Measurements from ENCODE around the gene OGFOD3. TPM values are rescaled to one million over a fixed set of nuclear protein-coding genes. Genes with fewer than 3 reads are reported as not detected.

OGFOD3 gene
- total RNA-seq, 2 experiments from 2014 or later = 12.9 to 13.7 TPM

- DNase-seq = no peak
- CTCF ChIA-PET = no interaction called here
Observed at GRCh38 chr17:82443465-82444283, 25.3 kb upstream of the OGFOD3 start.

GRCh38 chr17:82442643-82443464 lies 24.5 kb upstream of the OGFOD3 start:
- intact Hi-C loops (cut with DNase I, micrococcal nuclease) = no loop called here
- Mint-ChIP-seq H3K27me3 (no peaks in the 10 kb centered on the region), H3K27ac (no peak overlapping the region), H3K4me3 (peak overlapping the region; percentile 38), H3K36me3 (ENCODE audit: low read depth) (peaks cover 14% of the 10 kb centered on the region), H3K9me3 (no peaks in the 10 kb centered on the region), H3K4me1 (ENCODE audit: low read depth) (peaks cover 13% of the 10 kb centered on the region)
- Histone ChIP-seq H3K4me3 (ENCODE audit: low read length) (no peak overlapping the region), H3K27me3 (ENCODE audit: control insufficient read depth in 1 of 2, insufficient read depth in 2 of 2, low read length in 2 of 2) (no peaks in the 10 kb centered on the region), H3K9me3 (ENCODE audit: control insufficient read depth in 1 of 2, insufficient read depth in 1 of 2, low read length in 2 of 2) (no peaks in the 10 kb centered on the region), H3K27ac (ENCODE audit: low read depth in 1 of 2, low read length in 2 of 2) (no peak overlapping the region), H3K4me1 (ENCODE audit: insufficient read depth, low read length) (peaks cover 31% of the 10 kb centered on the region), H3K36me3 (ENCODE audit: insufficient read depth, low read length) (peaks cover 60% of the 10 kb centered on the region)
- CTCF ChIA-PET = no interaction called here
- POLR2A ChIA-PET = interaction anchor here (1.1 kb wide), 1 partner anchor 15 kb away, joined by 3 read pairs; the partner anchor contains the start of gene NARF
- TF ChIP-seq CTCF (IDR thresholded peaks at IDR 0.05) = no peak
- ATAC-seq (ENCODE audit: poor library complexity) = no peak
- DNase-seq = no peak

More at GRCh38 chr17:82443465-82444283, 25.3 kb upstream of the OGFOD3 start:
- Histone ChIP-seq H3K4me3 (ENCODE audit: low read length) (no peak overlapping the region), H3K27ac (ENCODE audit: low read depth in 1 of 2, low read length in 2 of 2) (no peak overlapping the region), H3K4me1 (ENCODE audit: insufficient read depth, low read length) (peaks cover 36% of the 10 kb centered on the region), H3K9me3 (ENCODE audit: control insufficient read depth in 1 of 2, insufficient read depth in 1 of 2, low read length in 2 of 2) (no peaks in the 10 kb centered on the region), H3K36me3 (ENCODE audit: insufficient read depth, low read length) (peaks cover 62% of the 10 kb centered on the region), H3K27me3 (ENCODE audit: control insufficient read depth in 1 of 2, insufficient read depth in 2 of 2, low read length in 2 of 2) (no peaks in the 10 kb centered on the region)
- ATAC-seq (ENCODE audit: poor library complexity) = no peak
- intact Hi-C loops (cut with DNase I, micrococcal nuclease) = no loop called here
- Mint-ChIP-seq H3K27me3 (no peaks in the 10 kb centered on the region), H3K36me3 (ENCODE audit: low read depth) (peaks cover 12% of the 10 kb centered on the region), H3K9me3 (no peaks in the 10 kb centered on the region), H3K4me1 (ENCODE audit: low read depth) (peaks cover 16% of the 10 kb centered on the region), H3K27ac (no peak overlapping the region), H3K4me3 (peak overlapping the region; percentile 38)
- POLR2A ChIA-PET = no interaction called here
- no peak for TF ChIP-seq CTCF (IDR thresholded peaks at IDR 0.05)

- Histone ChIP-seq H3K27me3 (ENCODE audit: control insufficient read depth in 1 of 2, insufficient read depth in 2 of 2, low read length in 2 of 2) (no peaks in the 10 kb centered on the region), H3K4me3 (ENCODE audit: low read length) (no peak overlapping the region), H3K9me3 (ENCODE audit: control insufficient read depth in 1 of 2, insufficient read depth in 1 of 2, low read length in 2 of 2) (no peaks in the 10 kb centered on the region), H3K4me1 (ENCODE audit: insufficient read depth, low read length) (peaks cover 25% of the 10 kb centered on the region), H3K36me3 (ENCODE audit: insufficient read depth, low read length) (peaks cover 59% of the 10 kb centered on the region), H3K27ac (ENCODE audit: low read depth in 1 of 2, low read length in 2 of 2) (no peak overlapping the region)
- Mint-ChIP-seq H3K27me3 (no peaks in the 10 kb centered on the region), H3K36me3 (ENCODE audit: low read depth) (peaks cover 18% of the 10 kb centered on the region), H3K4me1 (ENCODE audit: low read depth) (peaks cover 8% of the 10 kb centered on the region), H3K9me3 (no peaks in the 10 kb centered on the region), H3K27ac (no peak overlapping the region), H3K4me3 (no peak overlapping the region)
- CTCF ChIA-PET = no interaction called here
- TF ChIP-seq CTCF (IDR thresholded peaks at IDR 0.05) = no peak
- POLR2A ChIA-PET = interaction anchor here (1.1 kb wide), 1 partner anchor 16 kb away, joined by 3 read pairs; the partner anchor contains the start of gene NARF
- intact Hi-C loops (cut with DNase I, micrococcal nuclease) = no loop called here
- ATAC-seq (ENCODE audit: poor library complexity) = no peak
- no peak for DNase-seq
Observed at GRCh38 chr17:82441691-82442487, 23.5 kb upstream of the OGFOD3 start.
